Spleen (tissue), 11 donors: ENCODE results near the gene TK1. TPM values are rescaled to one million over a fixed set of nuclear protein-coding genes. Genes with fewer than 3 reads are reported as not detected.

ENCODE experiments used
- DNase-seq: peaks from one replicate; pipeline ENCODE4 v3.0.0-alpha.2; 2020
- H3K27ac ChIP-seq, 8 donors: fragments of 200-600 bp; sonication (generic) in 7 of 8; 1 replicate in 4 of 8; 2 replicates in 4 of 8; pipeline versions ENCODE4 v1.5.0 to v1.8.0; 2016 to 2021; ENCODE audit warnings: inconsistent platforms in 4 of 8, mild to moderate bottlenecking in 4 of 8, moderate library complexity in 1 of 8
- H3K27me3 ChIP-seq, 7 donors: fragments of 200-600 bp; sonication (generic) in 6 of 7; replicated peaks in 1 of 7; 1 replicate in 4 of 7; 2 replicates in 3 of 7; pipeline versions ENCODE4 v1.5.0 to v1.8.0; 2016 to 2021; ENCODE audit warnings: inconsistent platforms in 3 of 7, mild to moderate bottlenecking in 1 of 7
- H3K36me3 ChIP-seq, 6 donors: fragments of 200-600 bp; sonication (generic) in 5 of 6; 1 replicate in 4 of 6; 2 replicates in 2 of 6; pipeline versions ENCODE4 v1.5.0 to v1.8.0; 2016 to 2021; ENCODE audit warnings: inconsistent platforms in 2 of 6
- H3K4me1 ChIP-seq, 6 donors: fragments of 200-600 bp; sonication (generic) in 5 of 6; 1 replicate in 3 of 6; 2 replicates in 3 of 6; pipeline versions ENCODE4 v1.5.0 to v1.8.0; 2016 to 2021; ENCODE audit warnings: inconsistent platforms in 3 of 6
- H3K4me3 ChIP-seq, 8 donors: fragments of 200-600 bp; sonication (generic) in 7 of 8; 1 replicate in 4 of 8; 2 replicates in 4 of 8; pipeline versions ENCODE4 v1.5.0 to v1.8.0; 2016 to 2021; ENCODE audit warnings: inconsistent platforms in 4 of 8, mild to moderate bottlenecking in 4 of 8, moderate library complexity in 2 of 8
- H3K9me3 ChIP-seq, 8 donors: fragments of 200-600 bp; sonication (generic) in 7 of 8; 1 replicate in 4 of 8; 2 replicates in 4 of 8; pipeline versions ENCODE4 v1.5.0 to v1.8.0; 2016 to 2021; ENCODE audit warnings: inconsistent platforms in 4 of 8
- POLR2A ChIP-seq, 3 donors: fragments of 450-650 bp; IDR thresholded peaks; one replicate each; pipeline ENCODE4 v1.5.1; 2017; ENCODE audit warnings: antibody characterized with exemption in 3 of 3, mild to moderate bottlenecking in 1 of 3
- POLR2AphosphoS5 ChIP-seq, 3 donors: sonication (generic); formaldehyde crosslinking; IDR thresholded peaks; one replicate each; pipeline ENCODE4 v1.5.1; 2017; ENCODE audit warnings: antibody characterized with exemption in 3 of 3
- WGBS, 5 donors: extraction: QIAGEN DNeasy Blood & Tissue Kit in 3 of 5; methylation state at CpG; one replicate each; pipeline versions ENCODE4 v1.1.5 to v1.1.7; 2013 to 2018; 5-methylcytosine and 5-hydroxymethylcytosine counted together
- intact Hi-C: fragments of 100-400 bp; cut with DNase I; formaldehyde crosslinking; loops from one replicate; pipeline ENCODE4 v1.15.0; 2023; ENCODE audit warnings: low total_unique reads
- polyA plus RNA-seq, 3 donors: library from polyadenylated mRNA; stranded (reverse); fragments of 200-250 nt; gene quantifications; one replicate each; pipeline ENCODE4 v1.2.1, GENCODE V29; 2013
- total RNA-seq, 7 donors: library from RNA; depleted of rRNA in 3 of 7; stranded (reverse); fragments of >200 nt in 3 of 7; fragmentation: NEBNext Ultra II Directional in 4 of 7; extraction: Animal tissue kit (Norgen Biotek cat#: 25700) in 4 of 7; gene quantifications; one replicate each; pipeline versions ENCODE4 v1.1.0 to v1.2.1, GENCODE V29; 2016 to 2021
- TF ChIP-seq, protein P1 (sequence below), 11 experiments: fragments of 200-600 bp in 7 of 11; fragments of 450-650 bp in 4 of 11; sonication (generic) in 4 of 11; IDR thresholded peaks in 8 of 11; conservative IDR thresholded peaks in 3 of 11; 1 replicate in 7 of 11; 2 replicates in 4 of 11; pipeline versions ENCODE4 v1.4.0 to v1.8.0; 2016 to 2021; ENCODE audit warnings: antibody characterized with exemption in 11 of 11, inconsistent platforms in 4 of 11, mild to moderate bottlenecking in 1 of 11
- donor health status: healthy with polysubstance abuse.
- donor health status: DM: no; HTN: no; CAD: no; lungs with moderate emphysema.
- donor health status: DM: no; HTN: no; CAD: no.
- donor health status: Bipolar disorder and iron deficiency.
- donor health status: healthy.
- donor health status: DM: no; HTN: no; CAD: no.
- donor health status: DM: yes; HTN: yes; CAD: no.

Gene TK1
- total and polyA plus RNA-seq, 10 donors = 3.7 to 20.4 (median 10.7) TPM

DNA sequence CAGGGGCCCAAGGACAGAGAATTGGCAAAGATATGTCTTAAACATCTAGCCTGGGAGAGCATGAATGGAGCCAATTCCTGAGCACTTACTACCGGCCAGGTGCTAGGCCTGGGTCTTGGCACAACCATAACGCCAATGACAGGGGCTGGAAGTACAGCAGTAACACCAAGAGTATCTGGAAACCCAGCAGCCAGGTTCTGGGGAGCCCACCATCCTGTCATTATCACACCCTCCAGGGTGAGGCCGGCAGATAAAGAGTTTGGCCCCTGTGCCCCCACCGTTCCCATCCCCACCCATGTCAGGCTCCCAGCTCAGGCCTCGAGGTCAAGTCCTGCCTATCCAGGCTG is 56.8 kb downstream of the TK1 start:
- DNase-seq = no peak
- Histone ChIP-seq H3K9me3 (no peaks in the 10 kb centered on the region), H3K4me3 (peak overlapping the region in 7 of 8 donors; percentile 57 to 98 (median 91)), H3K4me1 (peaks cover 65 to 100% (median 93%) of the 10 kb centered on the region in 6 donors), H3K27me3 (no peaks in the 10 kb centered on the region), H3K27ac (peak overlapping the region; percentile 87 to 97 (median 94)), H3K36me3 (peaks cover 2 to 43% (median 27%) of the 10 kb centered on the region in 6 donors)
- WGBS, 5 donors = 0 to 26% (median 7%) methylated on average over 2 to 5 of the region's 5 CpGs
- intact Hi-C loops = no loop called here
- TF ChIP-seq, protein P1, sequence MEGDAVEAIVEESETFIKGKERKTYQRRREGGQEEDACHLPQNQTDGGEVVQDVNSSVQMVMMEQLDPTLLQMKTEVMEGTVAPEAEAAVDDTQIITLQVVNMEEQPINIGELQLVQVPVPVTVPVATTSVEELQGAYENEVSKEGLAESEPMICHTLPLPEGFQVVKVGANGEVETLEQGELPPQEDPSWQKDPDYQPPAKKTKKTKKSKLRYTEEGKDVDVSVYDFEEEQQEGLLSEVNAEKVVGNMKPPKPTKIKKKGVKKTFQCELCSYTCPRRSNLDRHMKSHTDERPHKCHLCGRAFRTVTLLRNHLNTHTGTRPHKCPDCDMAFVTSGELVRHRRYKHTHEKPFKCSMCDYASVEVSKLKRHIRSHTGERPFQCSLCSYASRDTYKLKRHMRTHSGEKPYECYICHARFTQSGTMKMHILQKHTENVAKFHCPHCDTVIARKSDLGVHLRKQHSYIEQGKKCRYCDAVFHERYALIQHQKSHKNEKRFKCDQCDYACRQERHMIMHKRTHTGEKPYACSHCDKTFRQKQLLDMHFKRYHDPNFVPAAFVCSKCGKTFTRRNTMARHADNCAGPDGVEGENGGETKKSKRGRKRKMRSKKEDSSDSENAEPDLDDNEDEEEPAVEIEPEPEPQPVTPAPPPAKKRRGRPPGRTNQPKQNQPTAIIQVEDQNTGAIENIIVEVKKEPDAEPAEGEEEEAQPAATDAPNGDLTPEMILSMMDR (IDR thresholded peaks at IDR 0.05 in 8 of 11, conservative IDR thresholded peaks at IDR 0.05 in 3 of 11) = no peak
- TF ChIP-seq POLR2AphosphoS5 (IDR thresholded peaks at IDR 0.05) = no peak
- no peak for TF ChIP-seq POLR2A (IDR thresholded peaks at IDR 0.05)

DNA sequence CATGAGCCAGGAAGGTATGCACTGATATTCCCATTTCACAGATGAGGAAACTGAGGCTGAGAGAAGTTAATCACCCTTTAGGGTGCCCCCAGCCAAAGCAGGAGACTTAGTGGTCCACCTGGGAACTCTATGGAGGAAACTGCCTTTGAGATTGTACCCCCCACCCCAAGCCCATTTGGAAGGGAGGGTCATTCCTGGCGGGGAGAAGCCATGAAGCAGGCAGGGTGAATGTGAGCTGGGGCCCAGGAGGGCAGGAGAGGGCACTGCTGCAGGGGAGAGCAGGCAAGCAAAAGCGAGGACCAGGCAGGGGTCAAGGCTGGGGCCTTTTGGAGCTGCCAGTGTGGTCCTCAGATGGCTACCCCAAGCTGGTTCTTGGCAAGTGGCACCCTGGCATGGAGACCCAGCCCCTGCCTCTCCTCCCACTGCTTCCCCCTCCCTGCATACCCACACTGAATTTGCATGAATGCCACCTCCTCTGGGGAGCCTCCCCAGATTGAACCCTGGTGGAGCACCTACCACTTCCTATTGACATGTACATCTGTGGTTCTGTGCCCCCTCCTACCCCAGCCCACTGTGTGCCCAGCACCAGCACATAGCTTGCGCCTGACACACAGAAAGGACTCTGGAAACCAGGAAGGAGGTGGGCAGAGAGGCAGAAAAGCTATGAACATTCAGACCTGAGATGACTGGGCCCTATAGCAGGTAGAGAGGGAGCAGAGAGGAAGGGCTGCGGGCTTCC is 57.3 kb downstream of the TK1 start:
- DNase-seq = peak; percentile 90
- 37 to 46% (median 43%) methylated on average over 4 of the region's 4 CpGs for WGBS, 5 donors
- intact Hi-C loops = no loop called here

DNA sequence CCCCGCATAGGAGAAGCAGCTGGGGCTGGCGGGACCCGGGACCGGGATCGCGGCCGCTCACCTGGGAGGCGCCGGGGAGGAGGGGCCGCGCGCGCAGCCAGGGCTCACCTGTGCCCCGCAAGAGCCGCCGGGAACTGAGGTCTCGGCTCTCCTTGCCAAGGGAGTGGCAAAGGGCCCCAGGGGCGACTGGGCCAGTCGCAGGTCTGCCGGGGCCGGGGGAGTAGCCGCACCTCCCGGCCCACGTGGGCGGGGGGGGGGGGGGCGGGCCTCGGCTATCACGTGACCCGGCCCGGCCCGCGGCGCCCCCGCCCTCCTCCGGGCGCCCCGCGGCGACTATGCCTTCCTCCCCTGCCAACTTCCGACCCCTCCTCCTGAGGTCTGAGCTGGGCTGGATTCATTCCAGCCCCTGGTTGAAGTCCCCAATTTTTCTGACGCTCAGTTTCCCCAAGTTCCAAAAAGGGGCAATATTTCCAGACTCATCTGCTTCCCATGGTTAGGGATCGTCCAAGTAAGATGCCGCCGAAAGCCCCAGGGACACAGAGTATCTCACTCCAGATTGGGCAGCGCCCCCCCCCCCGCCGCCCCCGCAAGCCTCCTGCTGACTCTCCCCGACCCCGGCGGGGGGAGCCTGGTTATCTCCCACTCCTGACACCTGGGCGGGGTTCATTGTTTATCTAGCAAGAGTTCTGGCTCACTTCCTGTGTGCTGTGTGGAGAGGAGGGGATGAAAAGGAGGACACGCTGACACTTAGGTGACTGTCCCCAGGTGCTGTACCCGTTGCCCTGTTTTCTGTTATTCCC is 58.1 kb downstream of the TK1 start, which contains the start of gene TMC6:
Gene TMC6 (minus strand): TSS at position 205 of the 800 bp plus-strand sequence. CDS start 1,923 bp downstream, outside the sequence.
- WGBS, 5 donors = 1 to 3% (median 2%) methylated on average over 18 to 53 of the region's 54 CpGs
- peak; percentile 94 for DNase-seq
- TF ChIP-seq, protein P1 (IDR thresholded peaks at IDR 0.05 in 8 of 11, conservative IDR thresholded peaks at IDR 0.05 in 3 of 11) = no peak
- TF ChIP-seq POLR2AphosphoS5 (IDR thresholded peaks at IDR 0.05) (peak; percentile 92 to 93 (median 92)), POLR2A (IDR thresholded peaks at IDR 0.05) (peak in 2 of 3 donors; percentile 71 to 72)
- peak within 1 kb of the TSS; percentile 70 to 99 (median 96) for H3K4me3 ChIP-seq
- H3K27ac ChIP-seq = peak within 1 kb of the TSS; percentile 87 to 97 (median 94)
- H3K36me3 ChIP-seq = peaks cover 0 to 44% (median 31%) of the 10 kb centered on the region in 6 donors
- no peaks in the 10 kb centered on the region for H3K27me3 ChIP-seq
- peaks cover 66 to 100% (median 94%) of the 10 kb centered on the region in 6 donors for H3K4me1 ChIP-seq
- intact Hi-C loops = no loop called here
- no peaks in the 10 kb centered on the region for H3K9me3 ChIP-seq

More for the DNA sequence above, 57.3 kb downstream of the TK1 start:
- peak overlapping the region; percentile 87 to 97 (median 94) for H3K27ac ChIP-seq
- peaks cover 0 to 43% (median 27%) of the 10 kb centered on the region in 6 donors for H3K36me3 ChIP-seq
- H3K4me3 ChIP-seq = peak overlapping the region in 7 of 8 donors; percentile 15 to 99 (median 96)
- no peak for TF ChIP-seq POLR2A (IDR thresholded peaks at IDR 0.05)
- peak; percentile 34 to 85 (median 54) for TF ChIP-seq POLR2AphosphoS5 (IDR thresholded peaks at IDR 0.05)
- H3K4me1 ChIP-seq = peaks cover 68 to 100% (median 94%) of the 10 kb centered on the region in 6 donors
- H3K27me3 ChIP-seq = no peaks in the 10 kb centered on the region
- no peaks in the 10 kb centered on the region for H3K9me3 ChIP-seq

DNA sequence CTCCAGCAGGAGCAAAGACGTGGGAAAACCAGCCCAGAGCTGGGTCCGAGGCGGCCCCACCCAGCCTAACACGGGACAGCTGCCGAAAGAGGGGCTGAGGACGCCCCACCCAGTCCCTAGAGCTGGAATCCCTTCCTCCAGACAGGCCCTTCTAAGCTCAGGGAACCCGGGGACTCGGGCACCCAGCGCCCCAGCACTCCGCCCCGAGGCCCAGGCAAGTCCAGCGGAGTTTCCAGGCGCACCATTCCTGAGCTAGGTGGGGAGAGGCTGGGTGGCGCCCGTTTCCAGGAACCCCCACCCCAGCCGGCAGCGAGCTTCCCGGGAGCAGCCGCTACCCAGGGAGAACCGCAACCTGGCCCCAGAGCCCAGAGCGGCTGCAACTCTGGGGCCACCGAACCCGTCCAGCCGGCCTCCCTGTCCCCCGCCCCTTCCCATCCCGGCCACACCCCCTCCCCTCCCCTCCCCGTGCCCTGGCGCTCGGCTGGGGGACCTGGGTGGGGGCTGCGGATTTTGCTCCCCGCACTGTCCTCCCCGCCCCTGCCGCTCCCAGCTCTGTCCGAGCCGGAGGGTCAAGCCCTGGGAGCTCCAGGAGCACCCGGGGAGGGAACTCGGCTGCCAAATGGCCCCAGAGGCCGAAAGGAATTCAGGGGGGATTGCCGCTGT is 58.8 kb downstream of the TK1 start:
- no peaks in the 10 kb centered on the region for H3K27me3 ChIP-seq
- peak overlapping the region; percentile 70 to 99 (median 96) for H3K4me3 ChIP-seq
- DNase-seq = peak; percentile 90
- H3K9me3 ChIP-seq = no peaks in the 10 kb centered on the region
- peaks cover 59 to 100% (median 93%) of the 10 kb centered on the region in 6 donors for H3K4me1 ChIP-seq
- H3K27ac ChIP-seq = peak overlapping the region; percentile 87 to 97 (median 94)
- intact Hi-C loops = no loop called here
- TF ChIP-seq POLR2A (IDR thresholded peaks at IDR 0.05) (no peak), POLR2AphosphoS5 (IDR thresholded peaks at IDR 0.05) (no peak)
- TF ChIP-seq, protein P1 (IDR thresholded peaks at IDR 0.05 in 8 of 11, conservative IDR thresholded peaks at IDR 0.05 in 3 of 11) = no peak
- H3K36me3 ChIP-seq = peaks cover 0 to 44% (median 31%) of the 10 kb centered on the region in 6 donors
- whole genome bisulfite sequencing, 5 donors = 1 to 2% (median 2%) methylated on average over 7 to 39 of the region's 39 CpGs
